HTR-8/SVneo (cell line): ENCODE measurements around the gene SRGAP1.
"Not testable (repeated sequence)": the region's sequence is repeated elsewhere in the genome, so short reads cannot be mapped to it uniquely, and the experiment has no call there.

Experiments
- DNase-seq: peaks from one replicate; pipeline ENCODE4 v3.0.0; 2011; ENCODE audit warnings: low spot score, mixed read lengths; ENCODE audit not compliant: insufficient read length
- FAIRE-seq: peaks from 2 replicates; lab custom pipeline; 2011; peaks lifted over from hg19 to GRCh38; lab: Jason Lieb, UNC

The SRGAP1 gene

DNA sequence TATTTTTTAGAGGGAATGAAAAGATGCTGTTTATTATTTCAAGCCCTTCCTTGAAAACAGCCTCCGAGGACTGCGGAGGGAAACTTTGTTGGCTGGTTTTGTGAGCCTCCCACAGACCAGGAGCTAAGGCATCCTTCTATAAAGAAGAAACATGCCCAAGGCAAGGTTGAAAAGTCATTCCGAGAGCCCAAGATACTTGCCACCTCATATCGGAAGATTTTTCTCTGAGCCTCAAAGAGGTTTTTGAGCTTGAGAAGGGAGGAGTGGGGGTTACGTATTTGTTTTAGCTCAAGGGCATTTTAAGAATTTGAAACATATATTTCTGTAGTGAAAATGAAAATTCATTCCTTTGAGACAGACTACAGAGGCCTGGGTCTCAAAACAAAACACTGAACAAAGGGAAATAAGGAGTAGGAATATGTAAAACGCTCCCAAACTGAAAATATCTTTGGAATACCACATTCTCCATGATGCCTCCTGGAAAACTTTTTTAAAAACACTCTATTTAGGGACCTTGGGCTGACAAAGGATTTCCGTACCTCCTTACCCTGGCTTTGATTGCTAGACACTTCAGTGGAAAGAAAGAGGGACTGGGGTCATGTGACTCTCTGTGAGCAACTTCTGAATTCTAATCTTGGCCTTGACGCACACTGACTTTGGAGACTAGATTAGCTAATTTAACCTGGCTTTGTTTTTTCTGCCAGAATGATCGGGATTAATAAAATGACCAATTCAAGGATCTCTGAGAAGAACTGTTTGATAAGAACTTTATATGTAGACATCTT lies 180.9 kb downstream of the SRGAP1 start:
- FAIRE-seq (no peak), DNase-seq (no peak)

DNA sequence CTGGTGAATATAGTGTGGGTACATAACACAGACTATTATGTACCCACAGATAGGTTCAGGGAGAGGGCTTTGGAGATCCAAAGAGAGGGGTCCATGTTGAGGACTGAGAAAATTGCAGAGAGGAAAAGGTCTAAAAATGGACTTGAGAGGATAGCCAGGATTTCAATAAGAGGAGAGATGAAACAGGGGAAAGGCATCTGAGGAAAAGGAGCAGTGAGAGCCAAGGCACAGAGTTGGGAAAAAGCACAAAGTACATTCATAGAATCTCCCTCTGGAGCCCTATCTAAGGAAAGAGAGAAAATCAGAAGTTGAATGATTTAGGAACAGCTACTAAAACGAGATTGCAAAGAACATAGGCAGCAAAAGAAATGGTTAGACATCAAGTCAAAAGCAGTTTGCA lies 182.8 kb downstream of the SRGAP1 start:
- FAIRE-seq (no peak), DNase-seq (no peak)

DNA sequence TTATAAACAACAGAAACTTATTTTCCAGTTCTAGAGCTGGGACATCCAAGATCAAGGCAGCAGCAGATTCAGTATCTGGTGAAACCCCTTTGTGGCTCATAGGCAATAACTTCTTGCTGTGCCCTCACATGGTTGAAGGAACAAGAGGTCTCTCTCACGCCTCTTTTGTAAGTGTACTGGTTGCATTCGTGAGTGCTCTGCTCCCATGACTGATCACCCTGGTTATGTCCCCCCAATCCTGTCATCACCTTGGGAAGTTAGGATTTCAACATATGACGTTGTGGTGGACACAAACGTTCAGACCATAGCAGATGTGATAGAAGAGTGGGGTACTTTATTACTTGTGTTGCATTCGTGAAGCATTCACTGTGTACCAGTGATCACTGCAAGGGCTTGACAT lies 184.0 kb downstream of the SRGAP1 start:
- DNase-seq (no peak), FAIRE-seq (no peak)

DNA sequence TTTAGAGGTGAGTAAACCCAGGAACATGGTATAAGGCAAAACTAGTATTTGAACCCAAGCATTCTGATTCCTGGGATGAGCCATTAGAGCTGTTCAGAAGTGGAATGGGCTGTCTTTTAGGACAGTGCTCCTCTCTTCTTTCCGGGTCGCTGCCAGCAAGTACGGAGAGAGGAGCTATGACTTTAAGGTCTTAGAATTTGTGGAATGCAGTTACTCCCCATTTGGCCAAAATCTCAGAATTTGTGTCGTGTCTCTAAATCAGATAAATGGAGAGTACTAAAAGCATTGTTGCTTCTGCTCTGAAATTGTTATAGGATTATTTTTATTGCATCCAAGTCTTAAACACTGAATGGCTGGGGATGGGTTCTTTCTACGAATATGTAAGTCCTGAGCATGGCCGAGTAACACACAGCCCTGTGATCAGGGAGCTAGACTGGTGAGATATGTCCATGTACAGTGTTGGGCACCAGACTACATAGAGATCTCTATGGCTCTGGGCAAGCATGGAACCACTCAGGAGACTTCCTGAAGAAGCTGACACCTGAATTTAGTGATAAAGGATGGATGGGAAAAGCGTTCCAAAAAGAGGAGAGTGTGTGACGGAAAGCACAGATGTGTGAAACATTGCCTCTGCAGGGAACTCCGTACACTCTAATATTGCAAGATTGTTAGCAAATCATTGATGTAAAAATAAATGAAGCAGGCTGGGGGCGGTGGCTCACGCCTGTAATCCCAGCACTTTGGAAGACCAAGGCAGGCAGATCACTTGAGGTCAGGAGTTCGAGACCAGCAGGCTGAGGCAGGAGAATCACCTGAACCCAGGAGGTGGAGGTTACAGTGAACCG lies 184.7 kb downstream of the SRGAP1 start:
- DNase-seq (peak; percentile 35), FAIRE-seq (no peak)

DNA sequence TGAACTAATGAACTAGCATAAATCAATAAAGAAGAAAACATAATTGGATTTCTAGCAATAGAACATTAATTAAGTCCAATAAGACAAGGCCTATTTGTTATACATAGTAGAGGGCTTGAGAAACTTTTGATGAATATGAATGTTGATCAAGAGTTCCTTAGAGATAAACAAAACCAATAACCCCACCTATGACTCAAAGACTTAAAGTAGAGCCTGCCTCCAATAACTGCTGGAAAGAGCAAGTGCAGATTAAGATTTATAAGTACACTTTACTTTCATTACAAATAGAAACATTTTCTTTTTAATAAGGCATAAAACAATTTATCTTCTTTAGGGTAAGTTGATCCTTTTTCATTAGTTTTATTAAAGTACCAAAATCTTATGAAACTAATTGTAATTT lies 185.7 kb downstream of the SRGAP1 start:
- DNase-seq (no peak), FAIRE-seq (no peak)

DNA sequence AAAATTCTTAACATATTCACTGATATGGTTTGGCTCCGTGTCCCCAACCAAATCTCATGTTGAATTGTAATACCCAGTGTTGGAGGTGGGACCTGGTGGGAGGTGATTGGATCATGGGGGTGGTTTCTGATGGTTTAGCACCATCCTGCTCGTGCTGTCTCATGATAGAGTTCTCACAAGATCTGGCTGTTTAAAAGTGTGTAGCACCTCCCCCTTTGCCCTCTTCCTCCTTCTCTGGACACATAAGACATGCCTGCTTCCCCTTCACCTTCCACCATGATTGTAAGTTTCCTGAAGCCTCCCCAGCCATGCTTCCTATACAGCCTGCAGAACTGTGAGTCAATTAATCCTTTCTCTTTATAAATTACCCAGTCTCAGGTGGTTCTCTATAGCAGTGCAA lies 189.6 kb downstream of the SRGAP1 start:
- not testable (repeated sequence) for DNase-seq, FAIRE-seq

DNA sequence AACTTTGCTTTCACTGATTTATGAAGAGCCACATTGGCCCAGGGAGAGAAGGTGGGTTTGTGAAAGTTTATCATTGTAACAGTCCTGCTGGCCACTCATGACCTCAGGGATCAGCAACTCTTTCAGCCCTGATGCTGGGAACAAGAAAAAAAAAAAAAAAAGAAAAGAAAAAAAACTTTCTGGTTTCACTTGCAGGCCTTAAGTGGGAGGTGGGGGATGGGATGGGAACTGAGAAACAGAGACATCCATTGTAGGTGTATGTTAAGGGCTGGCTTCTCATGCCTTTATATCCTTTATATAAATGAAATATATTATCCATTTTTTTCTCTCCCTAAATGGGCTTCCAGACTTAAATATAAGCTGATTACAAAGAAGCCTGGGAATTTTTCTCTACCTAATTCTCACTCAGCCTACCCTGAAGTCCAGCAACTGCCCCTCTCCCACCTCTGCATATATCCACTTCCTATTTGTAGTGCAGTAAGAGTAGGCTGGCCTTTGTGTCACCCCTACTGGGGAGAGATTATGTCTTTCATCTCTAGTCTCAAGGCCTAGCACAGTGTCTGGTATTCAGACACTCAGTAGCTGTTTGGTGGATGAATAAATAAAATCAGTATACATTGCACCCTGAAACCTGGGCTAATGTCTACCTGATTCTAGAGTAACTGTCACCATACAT lies 190.5 kb downstream of the SRGAP1 start:
- FAIRE-seq (no peak), DNase-seq (no peak)

DNA sequence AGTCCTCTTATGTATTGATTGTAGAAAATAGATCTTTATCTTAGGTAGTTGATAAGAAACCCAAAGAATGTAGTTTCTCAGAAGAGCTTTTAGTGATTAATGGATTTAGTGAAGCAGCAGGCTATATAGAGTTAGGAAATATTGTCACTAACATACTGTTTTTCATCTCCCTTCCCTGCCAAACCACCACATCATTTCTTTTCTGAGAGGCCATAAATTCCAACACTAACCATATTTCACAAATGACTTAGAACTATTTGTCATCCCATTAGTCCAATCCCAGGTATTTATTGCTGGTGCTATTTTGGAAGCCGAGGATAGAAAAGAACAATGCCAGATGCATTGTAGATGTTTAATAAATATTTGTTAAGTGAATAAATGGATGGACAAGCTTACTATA lies 191.9 kb downstream of the SRGAP1 start:
- no peak for DNase-seq
- FAIRE-seq = no peak

DNA sequence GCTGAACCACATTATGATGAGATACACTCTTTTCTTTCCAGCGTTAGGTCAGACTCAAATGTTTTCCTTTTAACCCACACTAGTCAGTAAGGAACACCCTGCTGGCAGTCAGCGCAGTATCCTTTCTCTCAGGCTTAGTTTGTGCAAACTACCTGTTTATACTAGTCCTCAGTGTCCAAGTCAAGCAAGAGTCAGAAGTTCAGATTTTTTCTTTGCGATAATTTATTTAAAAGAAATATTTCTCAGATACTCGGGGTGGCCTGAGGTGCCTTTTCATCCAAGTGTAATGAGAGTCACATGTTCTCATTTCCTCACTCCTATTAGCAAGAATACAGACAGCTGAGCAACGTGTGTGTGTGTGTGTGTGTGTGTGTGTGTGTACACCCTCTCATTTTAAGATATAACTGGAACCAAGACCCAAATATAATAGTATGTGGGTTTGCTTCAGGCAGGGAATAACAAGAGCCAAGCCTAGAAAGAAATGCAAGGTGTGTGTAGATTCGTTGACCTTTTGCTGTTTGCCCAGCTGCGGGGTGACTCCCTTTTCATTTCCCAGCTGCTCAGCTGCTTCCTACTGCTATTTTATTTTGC lies 194.9 kb downstream of the SRGAP1 start:
- FAIRE-seq = no peak

DNA sequence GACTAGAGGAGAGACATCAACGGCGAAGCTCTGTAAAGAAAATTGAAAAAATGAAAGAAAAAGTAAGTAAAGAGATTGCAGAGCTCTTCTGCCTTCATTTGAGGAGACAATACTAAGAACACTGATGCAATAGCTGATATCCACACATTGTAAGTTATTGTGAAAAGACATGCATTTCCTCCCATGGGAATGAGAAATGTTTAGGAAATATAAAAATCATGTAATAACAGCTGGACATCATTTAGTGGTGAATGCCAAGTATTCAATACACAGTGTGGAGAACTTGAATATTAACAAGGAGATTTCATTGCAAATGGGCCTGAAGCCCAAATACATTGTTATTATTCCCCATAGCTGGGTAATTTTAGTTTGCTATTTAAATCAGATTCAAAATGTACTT lies 198.4 kb downstream of the SRGAP1 start:
- DNase-seq (no peak), FAIRE-seq (no peak)

More for the DNA sequence above, 194.9 kb downstream of the SRGAP1 start:
- no peak for DNase-seq

DNA sequence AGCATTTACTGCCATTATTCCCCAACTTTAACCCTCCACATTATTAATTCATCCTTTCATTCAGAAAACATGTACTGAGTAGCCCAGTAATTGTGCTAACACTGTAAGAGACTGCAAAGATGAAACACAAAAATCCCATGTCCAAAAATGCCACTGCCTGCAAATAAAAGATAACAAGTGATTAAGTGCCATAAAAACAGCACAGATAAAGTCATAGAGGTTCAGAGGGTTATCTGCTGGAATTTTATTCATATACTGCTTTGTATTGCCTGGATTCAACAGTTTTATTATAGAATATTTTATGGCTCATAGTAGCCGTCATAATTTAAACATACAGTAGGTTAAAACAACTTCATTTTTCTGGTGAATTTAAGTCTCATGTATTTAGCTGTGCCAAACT lies 199.7 kb downstream of the SRGAP1 start:
- DNase-seq = no peak
- FAIRE-seq = no peak

DNA sequence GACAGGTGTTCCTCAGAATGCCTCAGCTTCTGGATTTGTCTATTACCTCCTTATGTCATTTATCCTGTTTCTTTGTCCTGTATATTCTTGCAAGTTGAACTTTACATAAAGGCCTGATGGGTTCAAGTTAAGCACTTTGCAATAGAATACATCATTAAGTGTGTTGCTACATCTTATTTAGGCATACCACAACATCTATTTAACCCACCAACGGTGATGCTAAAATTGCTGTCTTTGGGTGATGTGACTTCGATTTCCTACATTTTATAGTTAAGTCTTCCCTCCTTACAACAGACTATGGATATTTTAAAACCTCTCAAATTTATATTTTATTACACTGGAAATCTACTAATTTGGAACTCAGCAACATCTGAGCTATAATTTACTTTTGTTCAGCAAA lies 206.6 kb downstream of the SRGAP1 start:
- DNase-seq (no peak), FAIRE-seq (no peak)

DNA sequence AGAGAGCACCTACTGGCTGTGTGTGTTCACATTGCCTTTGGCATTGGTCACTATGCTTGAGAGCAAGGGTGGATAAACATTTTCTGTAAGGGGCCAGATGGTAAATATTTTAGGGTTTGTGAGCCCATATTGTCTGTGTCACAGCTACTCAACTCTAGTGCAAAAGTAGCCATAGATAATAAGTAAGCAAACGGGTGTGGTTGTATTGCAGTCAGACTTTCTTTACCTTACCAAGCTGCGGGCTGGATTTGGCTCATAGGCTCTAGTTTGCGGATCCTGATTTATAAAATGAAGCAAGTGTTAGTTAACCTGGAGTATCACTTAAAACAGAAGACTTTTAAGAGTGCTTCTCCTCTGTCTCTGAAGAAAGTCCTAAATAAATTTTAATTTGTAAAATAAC lies 208.6 kb downstream of the SRGAP1 start:
- no peak for DNase-seq
- FAIRE-seq = no peak

DNA sequence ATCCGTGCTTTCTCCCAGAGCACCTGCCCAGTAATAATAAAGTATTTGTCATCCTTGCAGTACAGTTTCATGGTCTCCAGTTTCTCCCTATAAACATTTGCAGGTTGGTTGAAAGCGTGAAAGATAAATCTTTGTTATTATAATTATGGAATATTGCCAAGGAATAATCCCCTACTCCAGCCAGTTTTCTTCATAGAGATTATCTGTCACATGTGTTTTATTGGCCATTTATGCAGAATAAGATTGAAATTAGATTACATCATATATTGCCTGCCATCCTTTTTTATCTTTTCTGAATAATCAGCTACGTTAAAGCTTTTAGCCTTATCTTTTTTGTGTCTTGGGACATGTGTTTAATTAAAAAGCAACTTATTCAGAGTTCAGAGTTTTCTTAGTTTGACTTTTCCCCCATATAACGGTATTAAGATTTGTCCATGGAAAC lies 209.6 kb downstream of the SRGAP1 start:
- FAIRE-seq = no peak

DNA sequence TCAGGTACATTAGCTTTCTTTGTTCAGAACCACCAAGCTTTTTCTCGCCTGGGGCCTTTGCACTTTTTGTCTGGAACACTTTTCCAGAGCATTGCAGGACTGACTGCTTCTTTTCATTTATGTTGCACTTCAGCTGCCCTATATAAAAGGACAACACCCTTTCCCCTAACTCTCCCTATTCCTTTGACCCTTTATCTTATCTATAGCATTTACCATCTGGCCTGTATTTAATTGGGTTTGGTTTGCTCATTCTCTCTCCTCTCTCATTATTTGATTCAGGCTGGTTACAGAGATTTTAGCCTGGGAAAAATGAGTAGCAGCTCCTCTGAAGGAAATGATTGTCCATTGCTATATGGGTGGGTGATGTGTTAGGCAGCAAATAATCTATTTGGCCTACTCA lies 212.2 kb downstream of the SRGAP1 start:
- no peak for FAIRE-seq
- DNase-seq = no peak

More for the DNA sequence above, 209.6 kb downstream of the SRGAP1 start:
- no peak for DNase-seq

DNA sequence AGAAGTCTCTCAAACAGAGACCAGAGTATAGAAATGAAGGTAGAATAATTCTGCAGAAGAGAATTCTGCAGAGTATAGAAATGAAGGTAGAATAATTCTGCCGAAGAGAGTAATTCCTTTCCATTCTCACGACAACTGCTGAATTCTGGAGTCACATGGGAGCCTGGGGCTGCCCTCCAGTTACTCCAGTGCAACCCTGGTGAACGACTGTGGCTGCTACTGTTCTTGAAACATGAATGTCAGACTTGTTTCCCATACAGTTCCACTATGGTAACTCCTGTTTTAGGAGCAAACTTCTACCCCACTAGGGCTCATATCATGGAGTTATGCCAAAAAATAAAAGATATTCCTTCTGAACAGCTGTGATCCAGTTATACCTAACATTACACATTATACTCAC lies 213.2 kb downstream of the SRGAP1 start:
- no peak for FAIRE-seq
- DNase-seq = no peak

DNA sequence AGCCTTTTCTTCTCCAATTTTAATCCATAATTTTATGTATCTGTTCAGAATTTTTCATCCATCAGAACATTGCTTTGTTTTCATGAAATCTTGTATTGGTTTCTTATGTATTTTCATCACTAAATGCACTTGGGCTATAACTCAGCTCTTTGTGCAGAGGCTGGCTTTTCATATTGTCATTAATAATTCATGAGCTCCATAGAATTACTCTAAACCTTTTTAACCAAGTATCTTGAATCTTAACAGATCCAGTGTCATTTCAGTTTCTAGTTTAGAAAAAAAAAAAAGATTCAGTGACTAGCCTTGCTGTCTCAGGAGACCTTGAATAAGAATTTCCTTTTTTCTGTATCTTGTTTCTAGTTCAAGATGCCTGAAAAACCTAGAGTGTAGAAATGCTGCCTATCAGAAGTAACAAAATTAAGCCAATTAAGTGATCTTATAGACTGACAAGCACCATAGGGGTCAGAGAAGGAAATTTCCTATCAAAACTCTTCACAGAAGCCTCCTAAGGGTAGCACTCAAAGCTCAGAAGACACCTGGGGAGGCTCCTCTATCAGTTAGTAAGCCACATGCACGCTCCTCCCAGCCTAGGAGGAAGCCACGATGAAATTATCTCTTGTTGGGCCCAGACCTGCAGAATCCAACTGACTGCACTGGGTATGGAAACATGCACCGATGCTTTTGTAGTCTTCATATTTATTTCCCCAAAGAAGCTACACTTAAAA lies 214.2 kb downstream of the SRGAP1 start:
- DNase-seq (no peak), FAIRE-seq (no peak)

DNA sequence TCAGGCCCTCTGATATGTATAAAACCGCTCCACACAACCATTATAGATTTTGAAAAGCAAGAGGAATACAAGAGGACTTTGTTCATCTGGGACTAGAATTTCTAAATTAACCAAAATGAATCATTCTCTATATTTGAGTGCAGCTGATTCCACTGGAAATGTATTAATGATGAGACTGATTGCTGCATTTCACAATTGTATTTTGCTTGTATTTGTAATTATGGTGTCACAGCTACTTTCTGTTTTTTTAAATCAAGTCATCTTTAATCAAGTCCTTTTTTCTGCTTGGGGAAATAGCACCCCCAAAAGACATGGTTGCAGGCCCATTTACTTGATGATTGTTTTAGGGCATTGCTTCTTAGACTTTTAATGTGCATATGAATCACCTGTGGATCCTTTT lies 215.2 kb downstream of the SRGAP1 start:
- no peak for FAIRE-seq
- no peak for DNase-seq

DNA sequence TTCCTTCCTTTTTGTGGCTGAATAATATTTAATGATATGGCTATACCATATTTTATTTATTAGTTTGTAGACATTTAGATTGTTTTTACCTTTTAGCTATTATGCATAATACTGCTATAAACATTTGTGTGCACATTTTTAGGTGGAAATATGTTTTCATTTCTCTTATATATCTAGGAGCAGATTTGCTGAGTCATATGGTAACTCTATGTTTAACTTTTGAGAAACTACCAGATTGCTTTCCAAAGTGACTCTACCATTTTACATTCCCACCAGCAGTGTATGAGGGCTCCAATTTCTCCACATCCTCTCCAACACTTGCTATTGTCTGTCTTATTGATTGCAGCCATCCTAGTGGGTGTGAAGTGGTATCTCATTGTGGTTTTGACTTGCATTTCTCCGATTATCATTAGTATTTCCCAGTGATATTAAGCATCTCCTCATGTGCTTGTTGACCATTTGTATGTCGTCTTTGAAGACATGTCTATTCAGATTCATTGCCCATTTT lies 217.4 kb downstream of the SRGAP1 start:
- FAIRE-seq (no peak), DNase-seq (no peak)

DNA sequence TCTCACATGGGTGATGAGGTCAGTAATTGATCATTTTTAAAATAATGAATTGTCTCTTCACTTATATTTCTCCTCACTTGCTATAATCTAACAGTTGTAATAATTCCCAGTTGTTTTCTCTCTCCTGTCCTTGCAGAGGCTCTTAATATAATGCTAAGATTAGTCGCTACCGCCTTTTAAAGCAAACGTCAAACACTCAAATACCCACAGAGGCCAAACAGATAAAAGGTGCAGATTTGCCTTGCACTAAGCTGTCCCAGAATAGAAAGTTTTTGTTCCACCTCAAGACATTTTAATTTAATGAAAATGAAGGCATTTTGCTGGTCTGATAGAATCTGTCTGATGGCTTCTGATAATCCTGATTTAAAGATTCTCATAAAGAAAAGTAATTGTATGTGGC lies 218.6 kb downstream of the SRGAP1 start:
- no peak for DNase-seq
- no peak for FAIRE-seq
